Thyroid gland (tissue), 4 donors: ENCODE data around the gene CHRNA7.

Experiments used
- CTCF ChIP-seq, 6 experiments: fragments of 200-600 bp in 3 of 6; fragments of 450-650 bp in 3 of 6; sonication (generic) in 3 of 6; IDR thresholded peaks; one replicate each; pipeline ENCODE4 v1.5.1; 2016 to 2019; ENCODE audit warnings: antibody characterized with exemption in 6 of 6, mild to moderate bottlenecking in 2 of 6, inconsistent platforms in 1 of 6, moderate library complexity in 1 of 6
- POLR2A ChIP-seq, 2 donors: fragments of 450-650 bp; IDR thresholded peaks; one replicate each; pipeline ENCODE4 v1.6.1; 2017; ENCODE audit warnings: antibody characterized with exemption in 2 of 2, mild to moderate bottlenecking in 2 of 2, moderate library complexity in 1 of 2

- TF ChIP-seq CTCF (IDR thresholded peaks at IDR 0.05) (no peak), POLR2A (IDR thresholded peaks at IDR 0.05) (no peak)
Observed at GRCh38 chr15:32053719-32054118, 23.4 kb downstream of the CHRNA7 start.
